RPMI7951 (cell line): ENCODE data around the gene CAVIN2. TPM values are rescaled to one million over a fixed set of nuclear protein-coding genes. Genes with fewer than 3 reads are reported as not detected.
A peak's percentile ranks its signal among the peaks of the same experiment; 100 is the strongest.

Experiments
- DNase-seq: peaks from one replicate; pipeline ENCODE4 v3.0.0-alpha.2; 2012; ENCODE audit warnings: low read depth
- total RNA-seq: library from RNA; depleted of rRNA; stranded (reverse); fragments of >200 nt; shearing (Covaris generic); gene quantifications from 2 replicates; pipeline ENCODE4 v1.2.3, GENCODE V29; 2014

The CAVIN2 gene
- total RNA-seq, 1 experiment from 2014 or later, result not detected

GRCh38 chr2:191864628-191865374, 17.9 kb upstream of the CAVIN2 start:
- peak; percentile 64 for DNase-seq

GRCh38 chr2:191863988-191864387, 17.1 kb upstream of the CAVIN2 start:
- no peak for DNase-seq

- DNase-seq, result no peak
These were observed 15.4 kb upstream of the CAVIN2 start for GRCh38 chr2:191862156-191862775.

- DNase-seq, result no peak
These were observed 14.0 kb upstream of the CAVIN2 start for GRCh38 chr2:191860760-191861466.

GRCh38 chr2:191859681-191860080, 12.8 kb upstream of the CAVIN2 start:
- DNase-seq, result no peak

- no peak for DNase-seq
These were observed 11.0 kb upstream of the CAVIN2 start for GRCh38 chr2:191857886-191858285.

GRCh38 chr2:191857259-191857805, 10.4 kb upstream of the CAVIN2 start:
- peak; percentile 51 for DNase-seq

GRCh38 chr2:191856111-191856876, 9.4 kb upstream of the CAVIN2 start:
- no peak for DNase-seq

GRCh38 chr2:191855382-191855781, 8.5 kb upstream of the CAVIN2 start:
- no peak for DNase-seq

- DNase-seq, result peak; percentile 16
These were observed 7.8 kb upstream of the CAVIN2 start for GRCh38 chr2:191854382-191855372.

GRCh38 chr2:191853843-191854242, 7.0 kb upstream of the CAVIN2 start:
- DNase-seq, result no peak

GRCh38 chr2:191851158-191851557, 4.3 kb upstream of the CAVIN2 start:
- DNase-seq, result no peak

GRCh38 chr2:191848771-191849767, 2.2 kb upstream of the CAVIN2 start:
- no peak for DNase-seq

GRCh38 chr2:191847764-191848163, 876 bp upstream of the CAVIN2 start:
- DNase-seq, result no peak

GRCh38 chr2:191845876-191846514, 893 bp downstream of the CAVIN2 start:
- no peak for DNase-seq

- DNase-seq, result peak; percentile 56
These were observed 1.6 kb downstream of the CAVIN2 start for GRCh38 chr2:191845248-191845715.

GRCh38 chr2:191844706-191845105, 2.2 kb downstream of the CAVIN2 start:
- DNase-seq, result no peak

- no peak for DNase-seq
These were observed 6.0 kb downstream of the CAVIN2 start for GRCh38 chr2:191840921-191841320.
